Stimulated activated CD8-positive, alpha-beta memory T cell treated with anti-CD3 and anti-CD28 coated beads, Interleukin-7, amount 100 ng/mL, for 48 hours (primary cell): ENCODE measurements around the gene HNF1A.
"Not testable (repeated sequence)": the region's sequence is repeated elsewhere in the genome, so short reads cannot be mapped to it uniquely, and the experiment has no call there.

ENCODE experiments used
- DNase-seq, 2 donors: peaks; one replicate each; pipeline ENCODE4 v3.0.0-alpha.2; 2020; ENCODE audit warnings: low read depth in 1 of 2; ENCODE audit errors: extremely low read depth in 1 of 2

The HNF1A gene, protein sequence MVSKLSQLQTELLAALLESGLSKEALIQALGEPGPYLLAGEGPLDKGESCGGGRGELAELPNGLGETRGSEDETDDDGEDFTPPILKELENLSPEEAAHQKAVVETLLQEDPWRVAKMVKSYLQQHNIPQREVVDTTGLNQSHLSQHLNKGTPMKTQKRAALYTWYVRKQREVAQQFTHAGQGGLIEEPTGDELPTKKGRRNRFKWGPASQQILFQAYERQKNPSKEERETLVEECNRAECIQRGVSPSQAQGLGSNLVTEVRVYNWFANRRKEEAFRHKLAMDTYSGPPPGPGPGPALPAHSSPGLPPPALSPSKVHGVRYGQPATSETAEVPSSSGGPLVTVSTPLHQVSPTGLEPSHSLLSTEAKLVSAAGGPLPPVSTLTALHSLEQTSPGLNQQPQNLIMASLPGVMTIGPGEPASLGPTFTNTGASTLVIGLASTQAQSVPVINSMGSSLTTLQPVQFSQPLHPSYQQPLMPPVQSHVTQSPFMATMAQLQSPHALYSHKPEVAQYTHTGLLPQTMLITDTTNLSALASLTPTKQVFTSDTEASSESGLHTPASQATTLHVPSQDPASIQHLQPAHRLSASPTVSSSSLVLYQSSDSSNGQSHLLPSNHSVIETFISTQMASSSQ

GRCh38 chr12:120978296-120979219 is at the start of gene HNF1A:
Gene HNF1A, plus strand, starts transcription at chr12:120978543. Its CDS starts 226 bp downstream, at chr12:120978769.
- DNase-seq: no peak

DNA sequence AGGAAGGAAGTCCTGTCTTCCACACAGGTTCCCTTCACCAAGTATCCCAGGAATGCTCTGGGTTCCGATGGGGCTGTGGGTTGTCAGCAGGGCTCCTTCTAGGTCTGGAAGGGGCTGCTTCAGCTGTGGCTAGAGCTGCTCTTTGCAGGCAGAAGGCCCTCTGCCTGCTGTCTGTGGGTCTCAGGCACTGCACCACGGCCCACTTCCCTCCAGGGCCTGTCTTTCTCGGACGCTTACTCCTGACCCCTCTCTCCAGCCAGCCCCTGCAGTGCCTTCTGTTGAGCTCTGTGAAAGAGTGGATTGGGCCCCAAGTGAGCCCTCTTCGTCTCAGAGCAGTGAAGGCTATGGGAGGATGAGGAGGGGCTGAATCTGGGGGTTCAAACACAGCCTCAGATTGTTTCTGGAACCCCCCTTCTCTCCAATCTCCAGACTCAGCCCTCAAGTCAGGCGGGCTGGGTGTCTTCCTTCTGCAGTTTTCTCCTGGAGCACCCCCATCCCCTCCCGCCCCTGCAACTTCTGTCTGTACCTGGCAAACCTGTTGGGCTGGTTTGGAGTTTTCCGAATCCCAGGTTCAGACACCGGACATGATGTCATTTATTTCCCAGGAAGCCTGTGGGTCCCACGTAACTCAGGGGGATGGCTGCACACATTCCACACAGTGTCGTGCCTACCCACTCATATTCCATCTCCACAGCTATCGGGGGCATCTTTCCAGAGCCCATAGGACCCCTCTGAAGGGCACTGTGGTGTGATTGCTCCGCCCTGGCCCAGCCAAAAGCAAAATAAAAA is 49.3 kb upstream of the HNF1A start:
- no peak for DNase-seq

GRCh38 chr12:120930032-120930431 is 48.3 kb upstream of the HNF1A start:
- no peak for DNase-seq

DNA sequence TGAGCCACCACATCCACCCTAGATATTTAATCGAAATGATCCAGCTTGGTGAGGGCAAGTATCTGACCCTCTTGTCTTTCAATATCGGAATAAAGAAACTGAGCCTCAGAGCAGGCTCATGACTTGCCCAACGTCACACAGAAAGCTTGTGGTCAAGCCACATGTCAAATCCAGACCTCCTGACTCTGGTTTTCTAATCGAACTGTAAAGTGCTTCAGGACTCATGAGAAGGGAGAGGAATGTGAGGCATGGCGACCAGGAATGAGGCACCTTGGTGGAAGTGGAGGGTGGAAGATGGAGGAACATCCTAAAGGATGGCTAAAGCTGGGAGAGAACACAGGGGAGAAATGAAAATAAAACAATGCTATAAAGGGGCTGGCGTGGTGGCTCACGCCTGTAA is 46.3 kb upstream of the HNF1A start:
- DNase-seq: no peak

GRCh38 chr12:120932956-120933526 is 45.3 kb upstream of the HNF1A start:
- DNase-seq: no peak

- DNase-seq: no peak
Measured at GRCh38 chr12:120933786-120934185, 44.6 kb upstream of the HNF1A start.

DNA sequence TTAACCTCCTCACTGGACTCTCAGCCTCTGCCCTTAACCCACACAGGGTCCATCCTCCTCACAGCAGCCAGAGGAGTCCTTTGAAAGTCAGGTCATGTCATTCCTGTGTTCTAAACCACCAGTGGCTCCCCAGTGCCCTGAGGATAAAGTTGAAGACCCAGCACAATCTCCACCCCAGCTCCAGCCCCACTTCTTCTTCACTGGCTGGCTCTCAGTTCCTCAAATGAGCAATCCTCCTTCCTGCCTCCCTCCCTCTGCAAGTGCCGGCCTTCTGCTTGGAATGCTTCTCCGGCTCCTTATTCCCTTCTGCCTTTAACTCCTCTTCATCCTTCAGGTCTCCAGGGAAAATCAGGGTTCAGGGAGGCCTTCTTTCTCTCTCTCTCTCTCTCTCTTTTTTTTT is 42.1 kb upstream of the HNF1A start:
- DNase-seq: no peak

DNA sequence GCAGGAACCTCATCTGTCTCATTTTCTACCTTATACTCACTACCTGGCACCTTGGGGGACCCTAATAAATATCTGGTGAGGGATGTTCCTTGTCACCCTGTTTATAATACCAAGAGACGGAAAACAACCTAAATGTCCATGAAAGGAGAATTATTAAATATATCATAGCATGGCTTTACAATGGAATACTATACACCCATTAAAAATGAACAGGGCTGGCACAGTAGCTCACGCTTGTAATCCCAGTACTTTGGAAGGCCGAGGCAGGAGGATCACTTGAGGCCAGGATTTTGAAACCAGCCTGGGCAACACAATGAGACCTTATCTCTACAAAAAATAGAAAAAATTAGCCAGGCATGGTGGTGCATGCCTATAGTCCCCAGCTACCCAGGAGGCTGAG is 39.8 kb upstream of the HNF1A start:
- DNase-seq: no peak

GRCh38 chr12:120939523-120939922 is 38.8 kb upstream of the HNF1A start:
- DNase-seq: no peak

DNA sequence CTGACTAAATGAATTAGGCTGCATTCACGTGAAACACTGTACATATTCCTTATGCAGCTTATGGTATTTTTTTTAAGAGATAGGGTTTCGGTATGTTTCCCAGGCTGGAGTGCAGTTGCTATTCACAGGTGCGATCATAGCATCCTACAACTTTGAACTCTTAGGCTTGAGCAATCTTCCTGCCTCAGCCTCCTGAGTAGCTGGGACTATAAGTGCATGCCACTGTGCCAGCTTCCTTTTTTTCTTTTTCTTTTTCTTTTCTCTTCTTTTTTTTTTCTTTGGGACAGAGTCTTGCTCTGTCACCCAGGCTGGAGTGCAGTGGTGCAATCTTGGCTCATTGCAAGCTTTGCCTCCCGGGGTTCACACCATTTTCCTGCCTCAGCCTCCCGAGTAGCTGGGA is 38.3 kb upstream of the HNF1A start:
- DNase-seq: no peak

- DNase-seq: no peak
Measured at GRCh38 chr12:120940799-120941198, 37.5 kb upstream of the HNF1A start.

- no peak for DNase-seq
Measured at GRCh38 chr12:120941412-120941811, 36.9 kb upstream of the HNF1A start.

GRCh38 chr12:120941846-120942405 is 36.4 kb upstream of the HNF1A start:
- no peak for DNase-seq

- no peak for DNase-seq
Measured at GRCh38 chr12:120943482-120943881, 34.9 kb upstream of the HNF1A start.

GRCh38 chr12:120944645-120945217 is 33.6 kb upstream of the HNF1A start:
- DNase-seq: peak; percentile 23 to 55

DNA sequence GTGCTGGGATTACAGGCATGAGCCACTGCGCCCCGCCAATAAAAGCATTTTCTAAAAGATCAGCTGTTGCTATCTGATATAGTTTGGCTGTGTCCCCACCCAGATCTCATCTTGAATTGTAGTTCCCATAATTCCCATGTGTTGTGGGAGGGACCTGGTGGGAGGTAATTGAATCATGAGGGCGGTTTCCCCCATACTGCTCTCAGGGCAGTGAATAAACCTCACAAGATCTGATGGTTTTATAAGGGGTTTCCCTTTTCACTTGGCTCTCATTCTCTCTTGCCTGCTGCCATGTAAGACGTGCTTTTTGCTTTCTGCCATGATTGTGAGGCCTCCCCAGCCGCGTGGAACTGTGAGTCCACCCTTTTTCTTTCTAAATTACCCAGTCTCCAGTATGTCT is 32.8 kb upstream of the HNF1A start:
- DNase-seq: not testable (repeated sequence)

DNA sequence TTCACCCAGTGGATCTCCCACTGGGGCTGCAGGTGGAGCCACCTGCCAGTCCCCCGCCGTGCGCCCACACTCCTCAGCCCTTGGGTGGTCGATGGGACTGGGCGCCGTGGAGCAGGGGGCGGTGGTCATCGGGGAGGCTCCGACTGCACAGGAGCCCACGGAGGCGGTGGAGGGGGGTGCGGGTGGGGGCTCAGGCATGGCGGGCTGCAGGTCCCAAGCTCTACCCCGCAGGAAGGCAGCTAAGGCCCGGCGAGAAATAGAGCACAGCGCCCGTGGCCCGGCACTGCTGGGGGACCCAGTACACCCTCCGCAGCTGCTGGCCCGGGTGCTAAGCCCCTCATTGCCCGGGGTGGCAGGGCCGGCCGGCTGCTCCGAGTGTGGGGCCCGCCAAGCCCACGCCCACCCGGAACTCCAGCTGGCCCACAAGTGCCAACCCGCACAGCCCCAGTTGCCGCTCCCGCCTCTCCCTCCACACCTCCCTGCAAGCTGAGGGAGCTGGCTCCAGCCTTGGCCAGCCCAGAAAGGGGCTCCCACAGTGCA is 28.0 kb upstream of the HNF1A start:
- DNase-seq: not testable (repeated sequence)

- DNase-seq: no peak
Measured at GRCh38 chr12:120950807-120951206, 27.5 kb upstream of the HNF1A start.

- no peak for DNase-seq
Measured at GRCh38 chr12:120955232-120955631, 23.1 kb upstream of the HNF1A start.
